ENCODE results near the gene PGLYRP4.
"Not testable (repeated sequence)": the region's sequence is repeated elsewhere in the genome, so short reads cannot be mapped to it uniquely, and the experiment has no call there.

PGLYRP4 gene

DNA sequence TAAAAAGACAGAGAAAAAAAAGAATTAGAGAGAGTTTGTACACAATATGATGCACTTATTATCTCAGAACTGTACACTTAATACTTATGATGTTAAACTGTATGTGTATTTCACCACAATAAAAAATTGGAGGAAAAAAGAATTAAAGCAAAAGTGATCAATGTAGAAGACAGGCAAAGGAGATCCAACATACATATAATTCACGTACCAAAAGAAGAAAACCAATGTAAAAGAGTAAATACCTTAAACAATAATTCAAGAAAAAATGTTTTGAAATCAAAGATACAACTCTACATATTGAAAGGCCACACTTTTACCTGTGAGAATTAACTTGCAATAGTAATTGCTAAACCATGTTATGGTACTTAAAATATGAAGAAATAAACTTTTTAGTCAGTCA is 26.1 kb downstream of the PGLYRP4 start:
- no peak overlapping the region for H3K4me3 ChIP-seq (ENCODE audit: low read depth, low read length, poor library complexity, severe bottlenecking)

DNA sequence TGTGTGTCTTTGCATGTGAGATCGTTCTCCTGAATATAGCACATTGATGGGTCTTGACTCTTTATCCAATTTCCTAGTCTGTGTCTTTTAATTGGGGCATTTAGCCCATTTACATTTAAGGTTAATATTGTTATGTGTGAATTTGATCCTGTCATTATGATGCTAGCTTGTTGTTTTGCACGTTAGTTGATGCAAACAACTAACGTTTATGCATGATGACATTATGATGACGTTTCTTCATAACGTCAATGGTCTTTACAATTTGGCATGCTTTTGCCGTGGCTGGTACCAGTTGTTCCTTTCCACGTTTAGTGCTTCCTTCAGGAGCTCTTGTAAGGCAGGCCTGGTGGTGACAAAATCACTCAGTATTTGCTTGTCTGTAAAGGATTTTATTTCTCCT is 30.5 kb downstream of the PGLYRP4 start:
- not testable (repeated sequence) for H3K79me2 ChIP-seq (ENCODE audit: insufficient read depth, low read length); H3K4me1 ChIP-seq (ENCODE audit: insufficient read depth, low read length, severe bottlenecking); H2AFZ ChIP-seq (ENCODE audit: low read length); H3K36me3 ChIP-seq (ENCODE audit: insufficient read depth, low read length); H3K9me3 ChIP-seq (ENCODE audit: low read length); H3K27me3 ChIP-seq (ENCODE audit: insufficient read depth, low read length); H3K4me2 ChIP-seq (ENCODE audit: low read length); H3K9me2 ChIP-seq (ENCODE audit: low read depth, low read length); H3F3A ChIP-seq (ENCODE audit: insufficient read depth, low read length); H4K20me1 ChIP-seq (ENCODE audit: insufficient read depth, low read length); H3K27ac ChIP-seq (ENCODE audit: low read depth, low read length, poor library complexity, severe bottlenecking); H3K4me3 ChIP-seq (ENCODE audit: low read depth, low read length, poor library complexity, severe bottlenecking); H3K9ac ChIP-seq (ENCODE audit: low read length)

More for the DNA sequence above, 26.1 kb downstream of the PGLYRP4 start:
- H3K9ac ChIP-seq (ENCODE audit: low read length): no peak overlapping the region
- H3K4me2 ChIP-seq (ENCODE audit: low read length): no peak overlapping the region
- no peak for TF ChIP-seq EZH2 (IDR thresholded peaks at IDR 0.05; ENCODE audit: borderline replicate concordance, low read length)
- TF ChIP-seq, protein P1, sequence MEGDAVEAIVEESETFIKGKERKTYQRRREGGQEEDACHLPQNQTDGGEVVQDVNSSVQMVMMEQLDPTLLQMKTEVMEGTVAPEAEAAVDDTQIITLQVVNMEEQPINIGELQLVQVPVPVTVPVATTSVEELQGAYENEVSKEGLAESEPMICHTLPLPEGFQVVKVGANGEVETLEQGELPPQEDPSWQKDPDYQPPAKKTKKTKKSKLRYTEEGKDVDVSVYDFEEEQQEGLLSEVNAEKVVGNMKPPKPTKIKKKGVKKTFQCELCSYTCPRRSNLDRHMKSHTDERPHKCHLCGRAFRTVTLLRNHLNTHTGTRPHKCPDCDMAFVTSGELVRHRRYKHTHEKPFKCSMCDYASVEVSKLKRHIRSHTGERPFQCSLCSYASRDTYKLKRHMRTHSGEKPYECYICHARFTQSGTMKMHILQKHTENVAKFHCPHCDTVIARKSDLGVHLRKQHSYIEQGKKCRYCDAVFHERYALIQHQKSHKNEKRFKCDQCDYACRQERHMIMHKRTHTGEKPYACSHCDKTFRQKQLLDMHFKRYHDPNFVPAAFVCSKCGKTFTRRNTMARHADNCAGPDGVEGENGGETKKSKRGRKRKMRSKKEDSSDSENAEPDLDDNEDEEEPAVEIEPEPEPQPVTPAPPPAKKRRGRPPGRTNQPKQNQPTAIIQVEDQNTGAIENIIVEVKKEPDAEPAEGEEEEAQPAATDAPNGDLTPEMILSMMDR (IDR thresholded peaks at IDR 0.05; ENCODE audit: low read length): no peak
- no peak overlapping the region for H2AFZ ChIP-seq (ENCODE audit: low read length)
- H3K4me1 ChIP-seq (ENCODE audit: insufficient read depth, low read length, severe bottlenecking): no peaks in the 10 kb centered on the region
- no peaks in the 10 kb centered on the region for H3K27me3 ChIP-seq (ENCODE audit: insufficient read depth, low read length)
- no peaks in the 10 kb centered on the region for H4K20me1 ChIP-seq (ENCODE audit: insufficient read depth, low read length)
- H3K9me2 ChIP-seq (ENCODE audit: low read depth, low read length): no peaks in the 10 kb centered on the region
- no peaks in the 10 kb centered on the region for H3K9me3 ChIP-seq (ENCODE audit: low read length)
- H3K36me3 ChIP-seq (ENCODE audit: insufficient read depth, low read length): no peaks in the 10 kb centered on the region
- H3F3A ChIP-seq (ENCODE audit: insufficient read depth, low read length): no peaks in the 10 kb centered on the region
- no peak overlapping the region for H3K27ac ChIP-seq (ENCODE audit: low read depth, low read length, poor library complexity, severe bottlenecking)
- no peaks in the 10 kb centered on the region for H3K79me2 ChIP-seq (ENCODE audit: insufficient read depth, low read length)

DNA sequence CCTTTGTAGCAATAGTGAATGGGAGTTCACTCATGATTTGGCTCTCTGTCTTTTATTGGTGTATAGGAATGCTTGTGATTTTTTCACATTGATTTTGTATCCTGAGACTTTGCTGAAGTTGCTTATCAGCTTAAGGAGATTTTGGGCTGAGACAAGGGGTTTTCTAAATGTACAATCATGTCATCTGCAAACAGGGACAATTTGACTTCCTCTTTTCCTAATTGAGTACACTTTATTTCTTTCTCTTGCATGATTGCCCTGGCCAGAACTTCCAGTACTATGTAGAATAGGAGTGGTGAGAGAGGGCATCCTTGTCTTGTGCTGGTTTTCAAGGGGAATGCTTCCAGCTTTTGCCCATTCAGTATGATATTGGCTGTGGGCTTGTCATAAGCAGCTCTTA is 32.6 kb downstream of the PGLYRP4 start:
- H3K9ac ChIP-seq (ENCODE audit: low read length); H2AFZ ChIP-seq (ENCODE audit: low read length); H3K27me3 ChIP-seq (ENCODE audit: insufficient read depth, low read length); H3K4me2 ChIP-seq (ENCODE audit: low read length); H4K20me1 ChIP-seq (ENCODE audit: insufficient read depth, low read length); H3K79me2 ChIP-seq (ENCODE audit: insufficient read depth, low read length); H3K9me3 ChIP-seq (ENCODE audit: low read length); H3K9me2 ChIP-seq (ENCODE audit: low read depth, low read length); H3K27ac ChIP-seq (ENCODE audit: low read depth, low read length, poor library complexity, severe bottlenecking); H3K36me3 ChIP-seq (ENCODE audit: insufficient read depth, low read length); H3F3A ChIP-seq (ENCODE audit: insufficient read depth, low read length); H3K4me1 ChIP-seq (ENCODE audit: insufficient read depth, low read length, severe bottlenecking); H3K4me3 ChIP-seq (ENCODE audit: low read depth, low read length, poor library complexity, severe bottlenecking): not testable (repeated sequence)

DNA sequence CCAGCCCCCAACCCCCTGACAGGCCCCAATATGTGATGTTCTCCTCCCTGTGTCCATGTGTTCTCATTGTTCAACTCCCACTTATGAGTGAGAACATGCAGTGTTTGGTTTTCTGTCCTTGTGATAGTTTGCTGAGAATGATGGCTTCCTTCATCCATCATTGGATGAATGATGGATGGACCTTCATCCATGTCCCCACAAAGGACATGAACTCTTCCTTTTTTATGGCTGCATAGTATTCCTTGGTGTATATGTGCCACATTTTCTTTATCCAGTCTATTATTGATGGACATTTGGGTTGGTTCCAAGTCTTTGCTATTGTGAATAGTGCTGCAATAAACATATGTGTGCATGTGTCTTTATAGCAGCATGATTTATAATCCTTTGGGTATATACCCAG is 34.3 kb downstream of the PGLYRP4 start:
- H3K9me2 ChIP-seq (ENCODE audit: low read depth, low read length); H4K20me1 ChIP-seq (ENCODE audit: insufficient read depth, low read length); H3K4me3 ChIP-seq (ENCODE audit: low read depth, low read length, poor library complexity, severe bottlenecking); H3K9me3 ChIP-seq (ENCODE audit: low read length); H3K27me3 ChIP-seq (ENCODE audit: insufficient read depth, low read length); H3K9ac ChIP-seq (ENCODE audit: low read length); H3K4me1 ChIP-seq (ENCODE audit: insufficient read depth, low read length, severe bottlenecking); H3F3A ChIP-seq (ENCODE audit: insufficient read depth, low read length); H3K27ac ChIP-seq (ENCODE audit: low read depth, low read length, poor library complexity, severe bottlenecking); H3K79me2 ChIP-seq (ENCODE audit: insufficient read depth, low read length); H2AFZ ChIP-seq (ENCODE audit: low read length); H3K4me2 ChIP-seq (ENCODE audit: low read length); H3K36me3 ChIP-seq (ENCODE audit: insufficient read depth, low read length): not testable (repeated sequence)

DNA sequence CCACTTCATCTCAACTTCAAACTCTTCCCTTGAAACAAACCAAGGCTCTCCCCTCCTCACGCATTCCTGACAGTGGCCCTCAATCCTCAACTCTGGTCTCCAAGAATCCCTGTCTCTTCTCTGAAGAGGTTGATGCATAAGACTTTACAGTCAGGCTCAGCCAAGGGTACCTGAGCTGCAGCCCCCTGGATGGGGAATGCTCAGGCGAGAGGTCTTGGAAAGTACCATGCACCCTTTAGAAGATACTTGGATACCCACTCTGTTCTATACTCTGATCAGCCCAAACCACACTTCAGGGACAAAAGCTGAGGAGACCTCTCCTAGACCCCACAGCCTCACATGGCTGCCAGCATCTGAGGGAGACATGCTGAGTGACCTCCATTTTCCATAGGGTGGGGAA is 35.4 kb downstream of the PGLYRP4 start:
- Histone ChIP-seq H3K9ac (ENCODE audit: low read length) (no peak overlapping the region), H3K4me2 (ENCODE audit: low read length) (no peak overlapping the region), H3K4me1 (ENCODE audit: insufficient read depth, low read length, severe bottlenecking) (no peaks in the 10 kb centered on the region), H3K27ac (ENCODE audit: low read depth, low read length, poor library complexity, severe bottlenecking) (no peak overlapping the region), H3K27me3 (ENCODE audit: insufficient read depth, low read length) (no peaks in the 10 kb centered on the region), H3K79me2 (ENCODE audit: insufficient read depth, low read length) (no peaks in the 10 kb centered on the region), H3K9me3 (ENCODE audit: low read length) (no peaks in the 10 kb centered on the region), H3F3A (ENCODE audit: insufficient read depth, low read length) (no peaks in the 10 kb centered on the region), H2AFZ (ENCODE audit: low read length) (no peak overlapping the region), H4K20me1 (ENCODE audit: insufficient read depth, low read length) (no peaks in the 10 kb centered on the region), H3K4me3 (ENCODE audit: low read depth, low read length, poor library complexity, severe bottlenecking) (no peak overlapping the region), H3K36me3 (ENCODE audit: insufficient read depth, low read length) (no peaks in the 10 kb centered on the region), H3K9me2 (ENCODE audit: low read depth, low read length) (no peaks in the 10 kb centered on the region)
- TF ChIP-seq, protein P1 (IDR thresholded peaks at IDR 0.05; ENCODE audit: low read length): no peak
- TF ChIP-seq EZH2 (IDR thresholded peaks at IDR 0.05; ENCODE audit: borderline replicate concordance, low read length): no peak

Measured in OCI-LY1 (cell line).